COR-L47 (cell line): Measurements from ENCODE around the gene TSHZ3.

ENCODE experiments used
- DNase-seq: peaks from one replicate; lab custom pipeline; 2025; lab: John Stamatoyannopoulos, UW

The TSHZ3 gene

DNA sequence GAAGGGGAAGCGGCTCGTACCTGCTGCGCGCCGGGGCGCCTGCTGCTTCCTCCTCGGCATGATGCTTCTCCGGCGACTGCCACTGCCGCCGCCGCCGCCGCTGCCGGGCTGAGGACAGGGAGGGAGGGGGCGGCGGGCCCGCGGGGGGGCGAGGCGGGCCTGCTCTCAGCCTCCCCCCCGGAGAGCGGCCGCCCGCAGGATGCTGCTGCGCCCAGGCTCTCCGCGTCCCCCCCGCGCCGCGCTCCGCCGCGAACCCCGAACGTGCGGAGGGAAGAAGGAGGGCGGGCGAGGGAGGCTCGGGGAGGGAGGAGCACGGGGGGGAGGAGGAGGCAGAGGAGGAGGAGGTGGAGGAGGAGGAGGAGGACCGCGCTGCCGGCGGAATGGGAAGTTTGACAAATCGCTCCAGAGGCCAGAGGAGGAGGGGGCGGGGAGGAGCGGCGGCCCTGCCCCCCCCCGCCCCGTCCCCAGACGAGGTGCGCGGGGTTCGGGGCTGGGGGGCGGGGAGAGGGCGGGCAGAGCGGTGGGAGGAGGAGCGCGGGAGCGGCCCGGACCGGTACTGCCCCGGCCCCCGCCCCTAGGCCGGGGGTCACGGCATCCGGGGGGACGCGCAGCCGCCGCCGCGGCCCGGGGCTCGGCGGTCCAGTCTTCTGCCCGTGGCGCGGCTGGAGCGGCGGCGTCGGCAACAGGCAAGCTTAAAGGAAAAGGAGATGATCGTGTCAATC is at the start of gene TSHZ3:
Gene TSHZ3, minus strand, starts transcription at position 277 of the 722 bp plus-strand sequence. Its CDS starts 217 bp downstream, at position 60.
- no peak for DNase-seq

GRCh38 chr19:31397308-31397707 is 48.1 kb upstream of the TSHZ3 start:
- DNase-seq = no peak

DNA sequence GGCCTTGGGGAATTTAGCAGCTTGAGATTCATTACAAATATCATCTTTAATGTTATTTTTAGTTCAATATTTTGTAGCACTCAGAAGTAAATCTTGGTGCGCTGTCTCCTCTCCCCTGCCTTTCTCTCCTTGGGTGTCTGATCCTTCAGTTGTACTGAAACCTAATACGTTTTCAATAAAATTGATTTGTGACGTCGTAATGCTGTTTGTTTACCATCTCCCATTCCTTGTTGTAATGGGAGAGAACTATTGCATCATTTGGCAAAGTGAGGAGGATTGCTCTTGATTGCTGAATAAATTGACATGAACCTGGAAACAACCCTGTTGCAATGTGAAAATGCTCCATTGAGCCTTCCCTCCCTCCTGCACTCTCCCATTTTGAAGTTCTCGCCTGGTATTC is 43.2 kb upstream of the TSHZ3 start:
- no peak for DNase-seq

GRCh38 chr19:31391518-31391917 is 42.3 kb upstream of the TSHZ3 start:
- DNase-seq = no peak

DNA sequence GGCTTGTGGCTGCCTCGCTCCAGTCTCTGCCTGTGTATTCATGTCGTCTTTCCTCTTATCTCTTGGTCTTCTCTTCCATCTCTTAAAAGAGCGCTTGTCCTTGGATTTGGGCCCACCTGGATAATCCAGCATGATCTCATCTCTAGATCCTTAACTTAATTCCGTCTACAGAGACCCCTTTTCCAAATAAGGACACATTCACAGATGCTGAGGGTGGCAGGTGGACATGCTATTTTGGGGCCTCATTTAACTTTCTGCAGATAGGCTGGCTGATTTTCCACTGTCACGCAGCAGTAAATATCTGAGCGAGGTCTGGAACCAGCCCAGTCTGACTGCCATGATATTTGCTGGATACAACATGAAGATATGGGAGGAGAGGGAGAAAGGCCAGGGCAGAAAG is 41.5 kb upstream of the TSHZ3 start:
- DNase-seq = no peak

DNA sequence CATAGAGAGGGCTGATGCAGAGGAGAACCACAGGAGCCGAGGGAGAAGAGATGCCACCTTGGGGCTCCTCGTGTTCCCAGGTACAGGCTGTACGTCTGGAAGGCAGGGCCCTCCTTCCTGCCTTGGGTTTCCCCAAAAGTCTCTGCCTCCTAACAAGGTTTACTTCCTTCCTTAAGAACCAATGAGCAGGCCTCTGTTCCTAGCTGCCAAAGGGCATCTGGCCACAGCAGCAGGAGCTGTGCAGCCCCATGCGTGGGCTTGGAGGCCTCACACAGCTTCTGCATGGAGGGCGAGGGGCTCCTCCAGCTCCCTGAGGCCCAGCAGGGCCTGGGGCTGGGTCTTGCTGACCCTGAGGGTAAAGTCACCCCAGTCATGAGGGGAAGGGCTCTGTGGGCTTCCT is 40.6 kb upstream of the TSHZ3 start:
- no peak for DNase-seq

- DNase-seq = no peak
Measured at GRCh38 chr19:31387717-31388301, 38.6 kb upstream of the TSHZ3 start.

- DNase-seq = no peak
Measured at GRCh38 chr19:31386806-31387205, 37.6 kb upstream of the TSHZ3 start.

DNA sequence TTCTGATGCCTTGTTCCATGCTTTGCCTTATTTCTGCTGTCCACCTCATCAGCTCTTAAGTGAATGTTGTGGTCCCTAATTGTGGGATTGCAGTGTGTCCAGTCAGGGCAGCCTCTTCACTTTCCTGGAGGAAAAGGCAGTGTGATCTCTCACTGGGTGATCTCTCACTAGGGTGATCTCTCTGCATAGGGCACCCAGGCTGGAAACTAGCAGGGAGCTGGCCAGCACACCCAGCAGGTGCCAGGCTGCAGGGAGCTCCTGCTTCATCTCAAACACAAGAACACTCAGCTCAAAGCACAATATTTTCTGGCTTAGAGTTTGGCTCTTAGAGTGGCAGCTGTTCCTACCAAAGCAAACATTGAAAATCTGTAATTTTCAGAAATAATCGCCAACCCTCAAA is 36.5 kb upstream of the TSHZ3 start:
- DNase-seq = no peak

DNA sequence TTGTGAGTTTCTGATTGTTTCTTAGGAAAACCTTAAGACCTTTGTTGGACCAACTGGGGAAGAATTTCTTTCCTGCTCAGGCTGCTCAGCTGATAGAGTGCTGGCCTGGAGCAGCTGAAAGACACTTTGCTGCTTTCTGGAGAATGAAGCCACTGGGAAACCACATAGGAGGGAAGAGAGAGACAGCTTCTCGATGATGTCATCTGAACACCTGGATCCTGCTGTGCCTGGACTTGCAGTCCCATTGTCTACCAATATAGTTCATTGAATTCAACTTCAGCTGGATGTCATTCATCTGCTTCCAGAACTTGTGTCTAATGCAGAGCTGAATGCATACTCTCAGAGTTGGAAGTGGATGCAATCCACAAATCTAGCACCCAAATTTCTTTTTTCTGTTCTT is 34.3 kb upstream of the TSHZ3 start:
- no peak for DNase-seq

- DNase-seq = no peak
Measured at GRCh38 chr19:31380854-31381253, 31.6 kb upstream of the TSHZ3 start.

DNA sequence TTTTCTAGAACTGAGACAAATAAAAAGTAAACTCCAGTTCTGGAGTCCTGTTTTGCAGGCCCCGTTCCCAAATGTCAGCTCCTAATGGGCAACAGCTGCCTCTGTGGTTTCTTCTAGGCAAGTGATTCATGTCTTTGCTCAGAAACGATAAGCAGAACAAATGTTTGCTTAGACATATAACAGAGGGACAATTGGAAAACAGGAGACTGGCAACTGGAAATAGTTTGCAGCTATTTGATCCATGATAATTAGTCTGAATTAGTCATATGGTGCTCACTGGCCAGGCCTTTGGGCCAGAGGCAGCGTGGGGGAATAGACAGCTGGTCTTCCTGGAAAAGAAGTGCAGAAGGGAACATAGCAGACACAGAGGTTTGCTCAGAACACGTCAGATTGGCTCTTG is 29.2 kb upstream of the TSHZ3 start:
- DNase-seq = no peak

- no peak for DNase-seq
Measured at GRCh38 chr19:31377736-31378135, 28.5 kb upstream of the TSHZ3 start.

GRCh38 chr19:31372246-31372781 is 23.1 kb upstream of the TSHZ3 start:
- no peak for DNase-seq

GRCh38 chr19:31370216-31370615 is 21.0 kb upstream of the TSHZ3 start:
- no peak for DNase-seq

DNA sequence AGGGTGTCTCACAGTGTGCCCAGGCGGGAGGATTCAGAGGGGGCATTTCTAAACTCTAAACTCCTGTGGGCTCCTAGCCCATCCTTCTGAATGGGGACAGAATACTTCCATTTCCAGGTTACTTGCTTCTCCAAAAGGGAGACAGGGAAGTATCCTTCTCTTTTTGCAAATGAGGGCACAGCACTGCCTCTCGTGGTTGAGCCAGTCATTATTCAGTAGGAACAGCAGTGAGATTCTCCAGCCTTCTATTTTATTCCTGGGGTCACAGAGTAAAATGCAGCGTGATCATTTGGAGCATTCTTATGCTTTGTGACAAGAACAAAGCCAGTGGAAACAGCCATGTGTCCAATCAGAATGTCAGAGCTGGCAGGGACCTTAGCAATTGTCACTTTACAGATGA is 15.7 kb upstream of the TSHZ3 start:
- DNase-seq = no peak

GRCh38 chr19:31361728-31362127 is 12.5 kb upstream of the TSHZ3 start:
- DNase-seq = no peak

- DNase-seq = no peak
Measured at GRCh38 chr19:31357315-31357673, 8.1 kb upstream of the TSHZ3 start.

DNA sequence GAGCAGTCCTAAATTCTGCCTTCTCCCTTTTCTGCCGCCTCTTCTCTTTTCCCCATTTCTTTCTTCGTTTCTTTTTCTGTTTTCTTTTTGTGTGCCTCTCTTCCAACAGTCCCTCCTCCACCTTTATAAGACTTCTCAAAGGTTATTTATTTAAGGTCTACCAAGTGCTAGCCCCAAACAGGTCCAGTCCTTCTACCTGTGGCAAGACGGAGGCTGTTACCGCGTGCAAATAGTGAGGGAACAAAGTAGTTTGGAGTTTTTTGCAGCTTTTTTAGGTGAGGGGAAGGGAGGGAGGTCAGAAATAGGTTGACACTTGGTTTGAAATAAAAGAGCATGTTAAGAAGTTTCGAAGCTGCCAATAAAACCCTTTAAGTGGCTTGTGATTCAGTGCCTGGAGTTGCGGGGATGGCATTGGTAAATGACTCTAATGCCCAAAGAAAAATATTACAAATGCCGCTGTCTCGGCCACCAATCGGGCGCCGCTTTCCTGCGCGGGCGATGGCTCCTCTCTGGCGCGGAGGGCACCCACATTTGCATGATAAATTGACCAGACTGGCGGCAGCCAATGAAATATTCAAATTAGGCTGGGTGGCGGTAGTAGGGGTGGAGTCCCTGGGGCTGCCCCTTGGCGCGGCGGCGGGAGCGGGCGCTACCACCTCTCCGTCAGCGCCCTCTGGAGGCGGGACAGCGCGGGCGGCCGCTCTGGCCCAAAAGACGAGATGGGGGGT is 7.5 kb upstream of the TSHZ3 start:
- no peak for DNase-seq

- DNase-seq = no peak
Measured at GRCh38 chr19:31355665-31356289, 6.5 kb upstream of the TSHZ3 start.

DNA sequence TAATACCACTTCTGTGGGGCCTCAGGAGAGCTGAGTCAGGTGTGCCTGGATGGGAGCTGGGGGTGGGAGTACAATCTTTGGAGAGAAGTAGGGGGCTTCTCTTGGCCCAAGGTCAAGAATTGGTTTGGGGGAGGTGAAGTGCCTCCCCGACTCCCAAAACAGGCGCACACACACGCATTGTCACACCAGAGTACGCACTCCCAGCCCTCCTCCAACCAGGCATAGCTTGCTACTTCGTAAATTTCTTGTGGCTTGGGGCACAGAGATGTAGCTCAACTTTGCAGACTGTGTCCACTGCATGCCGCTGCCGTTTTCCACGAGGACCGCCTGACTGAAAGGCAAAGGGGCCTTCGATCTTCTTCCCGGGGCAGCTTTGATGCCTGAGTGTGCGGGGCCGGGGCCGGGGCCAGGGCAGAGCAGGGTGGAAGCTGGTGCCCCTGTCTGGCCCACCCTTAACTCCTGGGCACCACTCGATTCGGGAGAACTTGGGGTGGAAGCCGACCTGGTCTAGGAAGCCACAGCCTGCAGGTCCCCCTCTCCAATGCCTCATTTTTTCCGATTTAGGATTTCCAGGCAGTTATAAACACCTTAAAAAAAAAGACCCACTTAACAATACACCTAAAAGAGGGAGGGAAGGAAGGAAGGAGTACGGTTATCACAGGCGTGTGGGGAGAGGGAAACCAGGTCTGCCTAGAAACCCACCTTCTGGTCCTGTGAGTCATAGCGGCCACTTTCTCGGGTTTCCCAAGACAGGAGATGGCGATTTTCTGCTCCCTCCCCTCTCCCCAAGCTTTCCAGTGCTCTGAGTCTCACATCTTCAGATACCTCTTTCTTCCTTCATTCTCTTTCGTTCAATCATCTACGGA is 5.8 kb upstream of the TSHZ3 start:
- no peak for DNase-seq

DNA sequence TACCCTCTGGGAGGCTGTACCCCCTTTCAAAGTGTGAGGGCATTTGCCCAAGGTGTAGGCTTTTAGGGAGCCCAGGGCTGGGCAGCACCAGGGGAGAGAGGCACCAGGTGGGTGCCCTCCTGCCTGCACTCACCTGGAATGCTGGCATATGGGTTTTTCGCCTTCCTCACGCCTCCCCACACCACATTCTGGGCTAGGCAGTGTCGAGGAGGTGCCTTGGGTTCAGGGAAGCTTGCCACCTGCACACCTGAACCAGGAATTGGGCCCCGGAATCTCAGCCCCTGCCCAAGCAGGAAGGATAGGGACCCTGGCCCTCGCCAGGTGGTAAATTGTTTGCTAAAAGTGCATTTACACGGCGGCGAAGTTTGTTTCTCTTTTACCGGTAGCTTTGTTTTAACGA is 5.1 kb upstream of the TSHZ3 start:
- no peak for DNase-seq
